A549 (cell line): ENCODE measurements around the gene REXO5.

ENCODE experiments used
- HDAC2 ChIP-seq: fragments of 200-600 bp; sonication (generic); IDR thresholded peaks from 2 replicates; pipeline ENCODE4 v1.6.1; 2016
- HOXB5 ChIP-seq: fragments of 250-450 bp; sonication (Bioruptor Pico); IDR thresholded peaks from 2 replicates; pipeline ENCODE4 v1.5.0; 2020; ENCODE audit warnings: mild to moderate bottlenecking, moderate library complexity
- JUNB ChIP-seq: fragments of >200 bp; sonication (Bioruptor Twin); formaldehyde crosslinking; IDR thresholded peaks from 2 replicates; pipeline ENCODE4 v1.6.1; 2016
- KDM5A ChIP-seq: fragments of 200-600 bp; sonication (generic); IDR thresholded peaks from 2 replicates; pipeline ENCODE4 v1.6.1; 2016; ENCODE audit warnings: antibody characterized with exemption, mild to moderate bottlenecking
- MYC ChIP-seq: IDR thresholded peaks from 2 replicates; pipeline ENCODE4 v1.6.1; 2012; ENCODE audit warnings: mild to moderate bottlenecking, inconsistent platforms, low read length, improper control_type of control experiment, borderline replicate concordance
- POLR2A ChIP-seq: IDR thresholded peaks from 2 replicates; pipeline ENCODE4 v1.6.1; 2012; ENCODE audit warnings: mild to moderate bottlenecking, low read length
- POLR2AphosphoS2 ChIP-seq: conservative IDR thresholded peaks from 2 replicates; pipeline ENCODE4 v1.6.1; 2012; ENCODE audit warnings: low read length, improper control_type of control experiment, inconsistent platforms
- RCOR1 ChIP-seq: fragments of 150-350 bp; IDR thresholded peaks from 2 replicates; pipeline ENCODE4 v1.6.1; 2014; ENCODE audit warnings: antibody characterized with exemption, low read length, low read depth
- TF ChIP-seq, protein P1 (sequence below): fragments of >200 bp; sonication (Bioruptor Twin); formaldehyde crosslinking; IDR thresholded peaks from 3 replicates; pipeline ENCODE4 v1.5.1; 2016
- TF ChIP-seq, protein P2 (sequence below): IDR thresholded peaks from 2 replicates; pipeline ENCODE4 v1.6.1; 2012
- TF ChIP-seq, protein P3 (sequence below): fragments of 200-600 bp; sonication (generic); IDR thresholded peaks from 2 replicates; pipeline ENCODE4 v1.6.1; 2016; ENCODE audit warnings: antibody characterized with exemption, mild to moderate bottlenecking, moderate library complexity

- TF ChIP-seq KDM5A, result no peak
- TF ChIP-seq POLR2A, result no peak
- TF ChIP-seq, protein P1, sequence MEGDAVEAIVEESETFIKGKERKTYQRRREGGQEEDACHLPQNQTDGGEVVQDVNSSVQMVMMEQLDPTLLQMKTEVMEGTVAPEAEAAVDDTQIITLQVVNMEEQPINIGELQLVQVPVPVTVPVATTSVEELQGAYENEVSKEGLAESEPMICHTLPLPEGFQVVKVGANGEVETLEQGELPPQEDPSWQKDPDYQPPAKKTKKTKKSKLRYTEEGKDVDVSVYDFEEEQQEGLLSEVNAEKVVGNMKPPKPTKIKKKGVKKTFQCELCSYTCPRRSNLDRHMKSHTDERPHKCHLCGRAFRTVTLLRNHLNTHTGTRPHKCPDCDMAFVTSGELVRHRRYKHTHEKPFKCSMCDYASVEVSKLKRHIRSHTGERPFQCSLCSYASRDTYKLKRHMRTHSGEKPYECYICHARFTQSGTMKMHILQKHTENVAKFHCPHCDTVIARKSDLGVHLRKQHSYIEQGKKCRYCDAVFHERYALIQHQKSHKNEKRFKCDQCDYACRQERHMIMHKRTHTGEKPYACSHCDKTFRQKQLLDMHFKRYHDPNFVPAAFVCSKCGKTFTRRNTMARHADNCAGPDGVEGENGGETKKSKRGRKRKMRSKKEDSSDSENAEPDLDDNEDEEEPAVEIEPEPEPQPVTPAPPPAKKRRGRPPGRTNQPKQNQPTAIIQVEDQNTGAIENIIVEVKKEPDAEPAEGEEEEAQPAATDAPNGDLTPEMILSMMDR, result no peak
- TF ChIP-seq RCOR1, result no peak
- TF ChIP-seq, protein P2, sequence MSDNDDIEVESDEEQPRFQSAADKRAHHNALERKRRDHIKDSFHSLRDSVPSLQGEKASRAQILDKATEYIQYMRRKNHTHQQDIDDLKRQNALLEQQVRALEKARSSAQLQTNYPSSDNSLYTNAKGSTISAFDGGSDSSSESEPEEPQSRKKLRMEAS, result no peak
- TF ChIP-seq, protein P3, sequence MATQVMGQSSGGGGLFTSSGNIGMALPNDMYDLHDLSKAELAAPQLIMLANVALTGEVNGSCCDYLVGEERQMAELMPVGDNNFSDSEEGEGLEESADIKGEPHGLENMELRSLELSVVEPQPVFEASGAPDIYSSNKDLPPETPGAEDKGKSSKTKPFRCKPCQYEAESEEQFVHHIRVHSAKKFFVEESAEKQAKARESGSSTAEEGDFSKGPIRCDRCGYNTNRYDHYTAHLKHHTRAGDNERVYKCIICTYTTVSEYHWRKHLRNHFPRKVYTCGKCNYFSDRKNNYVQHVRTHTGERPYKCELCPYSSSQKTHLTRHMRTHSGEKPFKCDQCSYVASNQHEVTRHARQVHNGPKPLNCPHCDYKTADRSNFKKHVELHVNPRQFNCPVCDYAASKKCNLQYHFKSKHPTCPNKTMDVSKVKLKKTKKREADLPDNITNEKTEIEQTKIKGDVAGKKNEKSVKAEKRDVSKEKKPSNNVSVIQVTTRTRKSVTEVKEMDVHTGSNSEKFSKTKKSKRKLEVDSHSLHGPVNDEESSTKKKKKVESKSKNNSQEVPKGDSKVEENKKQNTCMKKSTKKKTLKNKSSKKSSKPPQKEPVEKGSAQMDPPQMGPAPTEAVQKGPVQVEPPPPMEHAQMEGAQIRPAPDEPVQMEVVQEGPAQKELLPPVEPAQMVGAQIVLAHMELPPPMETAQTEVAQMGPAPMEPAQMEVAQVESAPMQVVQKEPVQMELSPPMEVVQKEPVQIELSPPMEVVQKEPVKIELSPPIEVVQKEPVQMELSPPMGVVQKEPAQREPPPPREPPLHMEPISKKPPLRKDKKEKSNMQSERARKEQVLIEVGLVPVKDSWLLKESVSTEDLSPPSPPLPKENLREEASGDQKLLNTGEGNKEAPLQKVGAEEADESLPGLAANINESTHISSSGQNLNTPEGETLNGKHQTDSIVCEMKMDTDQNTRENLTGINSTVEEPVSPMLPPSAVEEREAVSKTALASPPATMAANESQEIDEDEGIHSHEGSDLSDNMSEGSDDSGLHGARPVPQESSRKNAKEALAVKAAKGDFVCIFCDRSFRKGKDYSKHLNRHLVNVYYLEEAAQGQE, result no peak
- TF ChIP-seq HOXB5 (CRISPR knock-in tag), result no peak
- no peak for TF ChIP-seq MYC
- no peak for TF ChIP-seq POLR2AphosphoS2
- TF ChIP-seq HDAC2, result no peak
- TF ChIP-seq JUNB, result no peak
Measured at GRCh38 chr16:20814784-20815183, 8.5 kb downstream of the REXO5 start.
